IPS DF 19.7 (cell line): Measurements from ENCODE around the gene TIPIN.
"Not testable (repeated sequence)": the region's sequence is repeated elsewhere in the genome, so short reads cannot be mapped to it uniquely, and the experiment has no call there.

Experiments
- DNase-seq: peaks from one replicate; pipeline ENCODE4 v3.0.0-alpha.2; 2013; ENCODE audit warnings: low read depth, low spot score

The TIPIN gene, protein sequence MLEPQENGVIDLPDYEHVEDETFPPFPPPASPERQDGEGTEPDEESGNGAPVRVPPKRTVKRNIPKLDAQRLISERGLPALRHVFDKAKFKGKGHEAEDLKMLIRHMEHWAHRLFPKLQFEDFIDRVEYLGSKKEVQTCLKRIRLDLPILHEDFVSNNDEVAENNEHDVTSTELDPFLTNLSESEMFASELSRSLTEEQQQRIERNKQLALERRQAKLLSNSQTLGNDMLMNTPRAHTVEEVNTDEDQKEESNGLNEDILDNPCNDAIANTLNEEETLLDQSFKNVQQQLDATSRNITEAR

DNA sequence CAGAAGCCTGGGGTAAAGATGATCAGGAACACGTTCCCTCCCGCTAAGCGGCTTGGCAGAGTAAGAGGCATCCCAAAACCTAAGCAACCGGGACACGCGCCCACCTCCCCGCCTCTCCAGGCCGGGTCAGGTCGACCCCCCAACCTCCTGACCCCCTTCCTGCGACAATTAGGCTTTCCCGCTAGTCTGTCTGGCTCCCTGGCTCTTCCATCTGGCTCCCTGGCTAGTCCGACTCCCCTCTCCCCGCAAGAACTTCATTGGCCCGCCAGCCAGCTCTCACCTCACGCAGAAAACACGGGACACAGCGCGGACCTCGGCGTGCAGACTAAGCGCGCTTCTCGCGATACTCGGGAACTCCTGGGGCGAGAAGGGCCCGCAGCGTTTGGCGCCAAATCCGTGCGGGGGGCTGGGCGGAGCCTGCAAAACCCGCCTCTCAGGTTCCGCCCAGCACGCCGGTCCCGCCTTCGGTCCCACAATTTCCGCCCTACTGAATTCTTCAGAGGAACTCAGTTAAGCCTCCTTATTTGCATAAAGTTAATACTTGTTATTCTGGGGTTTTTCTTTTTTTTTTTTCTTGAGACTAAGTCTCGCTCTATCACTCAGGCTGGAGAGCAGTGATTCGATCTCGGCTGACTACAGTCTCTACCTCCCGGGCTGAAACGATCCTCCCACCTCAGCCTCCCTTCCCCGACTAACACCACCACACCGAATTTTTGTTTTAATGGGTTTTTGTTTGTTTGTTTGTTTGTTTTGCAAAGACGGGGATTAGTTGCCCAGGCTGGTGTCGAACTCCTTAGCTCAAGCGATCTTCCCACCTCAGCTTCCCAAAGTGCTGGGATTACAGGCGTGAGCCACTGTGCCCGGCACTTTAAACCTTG, at the start of gene TIPIN:
TIPIN (minus strand) TSS at position 327 of the 878 bp plus-strand sequence. CDS start 3,738 bp downstream, outside the sequence.
- DNase-seq: peak; percentile 64

DNA sequence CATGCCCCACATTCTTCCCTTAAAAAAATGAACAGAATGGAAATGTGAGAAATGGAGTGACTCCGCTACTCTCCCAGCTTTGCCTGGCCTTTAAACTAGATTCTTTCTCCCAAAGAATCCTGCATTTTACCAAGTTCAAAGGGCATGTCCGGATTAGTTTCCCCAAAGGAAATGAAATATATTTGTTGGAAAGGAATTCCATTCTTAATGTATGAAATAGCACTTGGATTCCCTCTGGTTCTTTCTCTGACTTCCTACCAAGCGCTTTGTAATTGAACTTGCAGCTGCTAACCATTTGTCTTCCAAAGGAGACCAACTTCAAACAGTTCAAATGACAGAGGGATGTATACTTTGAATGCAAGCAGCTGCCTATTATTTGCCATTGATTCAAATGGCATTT, 49.1 kb upstream of the TIPIN start:
- DNase-seq: no peak

DNA sequence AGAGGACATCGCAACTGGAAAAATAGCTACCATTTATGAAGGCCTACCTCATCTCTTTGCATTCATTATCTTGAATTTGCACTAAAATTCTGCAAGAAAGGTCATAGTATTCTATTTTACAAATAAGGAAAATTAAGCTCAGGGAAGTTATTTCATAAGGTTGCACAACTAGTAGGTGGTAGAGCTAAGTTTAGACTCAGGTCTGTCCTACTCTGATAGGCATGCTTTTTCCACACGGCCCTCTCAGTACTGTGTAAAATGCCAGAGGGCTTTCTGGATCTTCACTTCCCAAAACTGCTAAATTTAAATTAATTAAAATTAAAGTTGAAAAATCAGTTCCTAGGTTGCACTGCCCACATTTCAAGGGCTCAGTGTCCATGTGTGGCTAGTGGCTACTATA, 48.5 kb upstream of the TIPIN start:
- no peak for DNase-seq

DNA sequence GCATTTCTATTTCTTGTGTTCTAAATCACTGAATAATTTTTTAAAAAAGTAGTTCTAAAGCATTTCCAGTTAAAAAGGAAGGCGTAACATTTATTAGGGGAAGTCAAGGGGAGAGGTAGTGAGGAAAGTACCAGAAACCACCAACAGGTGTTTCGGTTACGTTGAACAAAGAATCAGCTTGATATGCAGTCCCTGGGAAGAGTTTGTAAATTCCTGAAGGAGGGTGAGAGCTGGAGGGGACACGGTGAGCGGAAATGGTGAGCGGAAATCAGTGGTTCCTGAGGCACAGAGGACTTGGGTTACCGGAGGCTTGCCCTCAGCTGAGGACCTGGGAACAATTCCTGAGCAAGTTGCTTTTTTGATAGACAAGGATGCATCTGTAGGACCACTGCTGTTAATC, 48.0 kb upstream of the TIPIN start:
- peak; percentile 87 for DNase-seq

DNA sequence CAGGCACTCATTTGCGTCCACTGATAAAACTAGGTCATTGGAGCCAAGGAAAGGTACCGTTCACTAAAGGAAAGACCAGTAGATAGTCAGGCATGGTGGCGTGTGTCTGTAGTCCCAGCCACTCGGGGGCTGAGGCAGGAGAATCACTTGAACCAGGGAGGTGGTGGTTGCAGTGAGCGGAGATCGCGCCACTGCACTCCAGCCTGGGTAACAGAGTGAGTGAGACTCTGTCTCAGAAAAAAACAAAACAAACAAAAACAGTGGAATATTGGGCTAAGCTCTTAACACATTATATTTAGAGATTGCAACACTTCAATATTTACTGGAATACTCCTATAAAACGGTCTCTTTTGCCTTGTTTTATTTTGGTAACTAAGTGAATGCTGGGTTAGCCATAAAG, 47.6 kb upstream of the TIPIN start:
- DNase-seq: no peak

DNA sequence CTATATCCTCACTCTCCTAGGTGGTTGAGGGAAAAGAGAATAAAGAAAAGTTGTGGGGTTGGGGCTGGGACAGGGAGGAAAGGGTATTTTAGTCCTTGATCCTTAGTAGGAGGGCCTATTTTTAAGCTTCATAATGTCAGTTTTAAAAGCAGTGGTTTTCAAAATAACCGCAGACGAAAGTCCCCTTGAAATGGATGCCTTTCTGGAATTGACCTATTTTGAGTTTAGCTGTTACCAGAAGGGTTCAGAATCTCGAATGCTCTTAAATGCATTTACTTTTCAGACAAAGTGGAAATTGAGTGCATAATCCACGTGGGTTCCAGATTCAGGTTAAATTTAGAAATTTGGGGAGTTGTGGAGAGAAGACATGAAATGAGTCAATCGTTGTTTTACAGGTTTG, 46.8 kb upstream of the TIPIN start:
- DNase-seq: no peak

DNA sequence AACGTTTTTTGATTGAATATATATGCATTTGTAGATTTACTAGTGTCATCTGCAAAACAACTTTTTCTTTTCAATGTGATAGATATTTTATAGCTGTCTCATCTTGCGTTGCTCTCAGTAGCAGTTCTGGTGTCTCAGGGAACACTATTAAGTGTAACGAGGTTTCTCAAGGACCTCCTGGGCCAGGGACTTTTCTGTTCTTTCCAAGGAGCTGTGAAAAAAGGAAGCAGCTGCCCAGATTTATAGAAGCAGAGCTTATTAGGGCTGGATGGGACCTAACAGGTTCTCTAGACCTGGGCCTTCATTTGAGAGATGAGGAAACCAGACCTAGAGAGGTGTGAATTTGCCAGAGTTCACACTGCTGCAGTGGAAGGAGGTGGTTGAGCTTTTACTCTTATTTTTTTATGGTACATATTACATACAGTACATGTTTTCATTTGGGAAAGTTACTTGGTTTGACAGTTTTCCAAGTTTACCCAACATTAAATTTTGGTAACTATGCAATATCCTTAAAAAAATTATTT, 46.3 kb upstream of the TIPIN start:
- no peak for DNase-seq

DNA sequence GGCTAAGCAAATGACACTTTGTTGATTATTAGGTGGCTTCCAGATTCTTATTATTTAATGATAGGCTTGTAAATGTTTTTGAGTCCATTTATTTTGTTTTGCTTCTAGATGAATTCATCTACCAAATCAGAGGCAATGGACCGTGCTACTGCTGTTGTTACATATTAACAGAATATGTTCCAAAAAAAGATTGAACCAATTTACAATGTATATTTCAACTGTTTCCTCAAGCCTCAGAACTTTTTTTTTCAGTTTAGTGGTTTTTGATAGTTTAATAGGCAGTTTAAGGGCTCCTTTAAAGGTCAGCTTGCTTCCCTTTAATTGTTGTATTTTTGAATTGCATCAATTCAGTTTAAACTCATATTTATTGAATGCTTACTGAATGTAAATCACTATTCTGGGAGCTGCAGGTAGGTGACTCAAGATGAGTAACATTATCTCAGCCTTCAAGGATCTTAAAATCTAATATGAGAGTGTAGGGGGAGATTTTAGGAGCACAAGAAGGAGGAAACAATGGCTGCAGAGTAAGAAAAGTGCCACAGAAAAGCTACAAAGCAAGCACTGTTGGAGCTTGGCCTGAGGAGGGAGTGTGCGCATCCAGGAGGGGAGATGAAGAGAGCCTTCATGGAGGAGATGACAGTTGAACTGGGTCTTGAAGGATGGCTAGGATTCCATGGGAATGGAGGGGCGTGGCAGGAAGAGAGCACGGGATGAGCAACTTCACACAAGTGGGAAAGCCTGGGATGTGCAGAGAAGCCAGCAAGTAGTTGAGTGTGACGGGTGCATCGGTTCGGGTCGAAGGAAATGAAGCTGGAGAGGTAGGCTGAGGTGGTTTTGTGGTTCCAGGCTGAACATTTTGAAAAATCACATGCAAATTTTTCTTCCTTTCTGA, 44.9 kb upstream of the TIPIN start:
- no peak for DNase-seq

DNA sequence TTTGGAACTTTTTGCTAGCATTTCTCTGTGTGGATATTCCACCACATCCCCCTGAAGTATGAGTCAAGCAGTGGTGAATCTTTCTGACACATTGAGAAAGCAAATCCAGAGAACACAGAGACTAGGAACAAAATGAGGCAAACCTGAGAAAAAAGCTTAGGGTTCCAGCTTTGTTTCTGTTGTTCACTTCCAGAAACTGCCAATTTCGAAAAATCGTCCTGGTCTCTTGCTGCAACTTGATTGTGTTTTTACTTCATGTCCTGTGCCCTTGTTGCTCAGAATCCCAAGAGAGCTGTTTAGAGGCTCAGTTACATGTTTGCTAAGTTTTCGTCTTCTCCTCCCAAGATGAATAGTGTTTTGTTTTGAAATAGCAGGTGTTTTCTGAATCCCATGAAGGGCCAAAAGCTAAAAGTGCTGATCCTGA, 43.9 kb upstream of the TIPIN start:
- no peak for DNase-seq

DNA sequence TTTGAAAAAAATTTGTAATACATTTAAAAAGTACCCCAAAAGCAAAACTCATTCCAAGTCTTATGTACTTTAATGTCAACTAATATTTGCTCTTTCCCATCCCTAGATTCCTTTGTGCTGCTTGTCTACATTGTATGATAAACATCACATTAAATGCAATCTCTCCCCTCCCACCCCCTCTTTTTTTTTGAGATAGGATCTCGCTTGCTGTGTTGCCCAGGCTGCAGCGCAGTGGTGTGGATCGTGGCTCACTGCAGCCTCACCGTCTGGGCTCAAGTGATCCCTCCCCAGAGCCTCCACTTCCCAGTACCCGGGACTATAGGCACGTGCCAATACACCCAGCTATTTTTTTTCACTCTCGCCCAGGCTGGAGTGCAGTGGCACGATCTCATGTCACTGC, 42.8 kb upstream of the TIPIN start:
- DNase-seq: no peak

DNA sequence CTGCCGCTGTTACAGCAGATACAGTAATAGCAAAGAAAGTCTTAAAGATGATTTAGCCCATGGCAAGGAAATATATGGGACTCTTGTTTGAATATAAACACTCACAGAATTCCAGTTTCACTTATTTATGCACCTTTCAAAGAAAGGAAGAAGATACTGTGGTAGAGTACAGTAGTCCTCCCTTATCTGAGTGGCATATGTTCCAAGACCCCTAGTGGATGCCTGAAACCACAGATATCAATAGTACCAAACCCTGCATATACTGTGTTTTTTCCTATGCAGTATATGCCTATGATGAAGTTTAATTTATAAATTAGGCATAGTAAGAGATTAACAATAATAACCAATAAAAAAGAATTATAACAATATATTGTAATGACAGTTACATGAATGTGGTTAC, 38.4 kb upstream of the TIPIN start:
- no peak for DNase-seq

DNA sequence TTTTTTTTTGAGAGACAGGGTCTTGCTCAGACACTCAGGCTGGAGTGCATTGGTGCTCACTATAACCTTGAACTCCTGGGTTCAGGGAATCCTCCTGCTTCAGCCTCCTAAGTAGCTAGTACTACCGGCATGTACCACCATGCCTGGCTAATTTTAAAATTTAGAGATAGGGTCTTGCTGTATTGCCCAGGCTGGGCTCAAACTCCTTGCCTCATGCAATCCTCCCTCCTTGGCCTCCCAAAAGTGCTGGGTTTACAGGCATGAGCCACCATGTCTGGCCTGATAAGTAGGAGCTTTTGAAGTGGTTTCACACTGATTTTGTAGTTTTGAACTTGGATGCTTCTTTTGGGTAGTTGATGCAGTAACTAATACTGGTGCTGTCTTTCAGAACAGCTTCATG, 38.0 kb upstream of the TIPIN start:
- no peak for DNase-seq

DNA sequence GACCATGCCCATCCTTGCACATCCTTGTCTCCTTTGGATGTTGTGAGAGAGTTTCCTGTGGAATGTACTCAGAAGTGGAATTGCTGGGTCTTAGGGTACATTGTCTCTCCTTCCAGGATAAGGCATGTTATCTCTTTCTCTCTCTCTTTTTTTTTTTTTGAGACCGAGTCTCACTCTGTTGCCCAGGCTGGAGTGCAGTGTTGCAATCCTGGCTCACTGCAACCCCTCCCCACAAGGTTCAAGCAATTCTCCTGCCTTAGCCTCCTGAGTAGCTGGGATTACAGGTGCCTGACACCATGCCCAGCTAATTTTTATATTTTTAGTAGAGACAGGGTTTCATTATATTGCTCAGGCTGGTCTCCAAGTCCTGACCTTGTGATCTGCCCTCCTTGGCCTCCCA, 36.6 kb upstream of the TIPIN start:
- DNase-seq: not testable (repeated sequence)

DNA sequence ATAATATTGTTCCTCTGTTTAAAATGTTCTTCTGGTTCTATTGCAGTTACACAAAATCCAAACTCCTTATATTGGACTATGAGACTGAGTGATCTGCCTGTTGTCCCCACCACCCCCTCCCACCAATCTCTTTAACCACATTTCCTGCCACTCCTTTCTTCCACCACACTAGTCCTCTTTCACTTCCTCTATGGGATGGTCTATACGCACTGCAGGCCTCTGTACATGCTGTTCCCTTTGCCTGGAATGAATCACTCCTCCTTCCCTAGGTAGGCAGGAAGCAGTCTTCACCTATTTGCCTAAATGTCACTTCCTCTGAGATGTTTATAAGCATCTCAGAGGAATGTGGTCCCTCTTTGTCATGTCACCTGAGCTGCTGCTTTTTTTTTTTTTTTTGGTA, 34.2 kb upstream of the TIPIN start:
- DNase-seq: no peak

DNA sequence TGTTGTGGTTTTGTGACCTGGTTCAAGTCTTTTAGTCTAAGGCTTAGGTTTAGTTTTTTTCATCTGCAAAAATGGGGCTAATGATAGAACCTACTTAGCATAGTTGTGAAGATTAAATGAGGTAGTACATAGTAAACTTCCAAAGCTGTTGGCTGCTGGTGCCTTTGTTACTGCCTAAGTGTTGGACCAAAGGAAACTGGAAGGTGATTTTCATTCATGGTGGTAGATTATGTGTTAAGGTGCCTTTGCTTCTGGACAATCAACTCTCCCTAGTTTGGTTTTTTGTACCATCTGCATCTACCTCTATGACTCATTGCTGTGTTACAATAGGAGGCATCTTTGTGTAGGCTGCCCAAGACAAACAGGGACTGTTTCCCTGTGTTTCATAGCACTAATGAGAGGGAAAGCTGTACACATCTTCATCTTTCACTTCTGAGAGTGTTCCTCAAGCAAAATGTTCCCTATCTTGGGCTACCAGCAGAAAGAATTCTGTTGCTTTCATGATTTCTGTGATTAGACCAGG, 33.4 kb upstream of the TIPIN start:
- no peak for DNase-seq

DNA sequence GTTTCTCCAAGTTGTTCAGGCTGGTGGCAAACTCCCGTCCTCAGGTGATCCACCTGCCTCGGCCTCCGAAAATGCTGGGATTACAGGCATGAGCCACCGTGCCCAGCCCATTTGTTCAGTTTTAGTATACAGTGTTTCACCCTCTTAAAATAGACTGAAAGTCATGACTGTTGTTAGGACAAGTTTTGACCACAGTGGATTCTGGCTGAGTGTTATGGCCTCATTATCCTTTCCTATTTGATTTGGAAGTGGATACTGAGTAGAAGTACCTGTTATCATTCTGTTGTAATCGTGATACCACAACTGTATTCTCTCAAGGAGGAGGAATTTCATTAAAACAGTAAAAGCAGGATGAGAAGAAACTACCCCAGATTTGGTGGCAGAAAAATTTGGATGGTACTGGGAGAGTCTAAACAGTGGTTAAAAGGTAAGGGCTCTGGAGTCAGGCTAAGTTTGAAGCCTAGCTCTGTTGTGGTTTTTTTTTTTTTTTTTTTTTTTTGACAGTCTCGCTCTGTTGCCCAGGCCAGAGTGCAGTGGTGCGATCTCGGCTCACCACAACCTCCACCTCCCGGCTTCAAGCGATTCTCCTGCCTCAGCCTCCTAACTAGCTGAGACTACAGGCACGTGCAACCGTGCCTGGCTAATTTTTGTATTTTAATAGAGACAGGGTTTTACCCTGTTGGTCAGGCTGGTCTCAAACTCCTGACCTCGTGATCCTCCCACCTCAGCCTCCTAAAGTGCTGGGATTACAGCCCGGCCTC, 32.8 kb upstream of the TIPIN start:
- DNase-seq: no peak

DNA sequence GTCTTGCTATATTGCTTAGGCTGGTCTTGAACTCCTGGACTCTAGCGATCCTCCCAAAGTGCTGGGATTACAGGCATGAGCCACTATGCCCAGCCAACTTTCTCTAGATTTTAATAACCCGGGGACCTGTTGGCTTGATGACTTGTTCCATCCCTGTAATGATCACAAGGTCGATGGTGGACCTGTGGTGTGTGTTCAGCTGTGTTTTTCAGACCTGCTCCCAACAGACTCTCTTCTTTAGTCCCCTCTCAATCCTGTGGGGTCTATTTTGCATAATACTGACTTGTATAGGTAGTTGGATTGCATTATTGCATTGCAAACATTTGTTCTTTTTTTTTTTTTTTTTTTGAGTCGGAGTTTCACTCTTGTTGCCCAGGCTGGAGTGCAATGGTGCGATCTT, 32.1 kb upstream of the TIPIN start:
- no peak for DNase-seq

DNA sequence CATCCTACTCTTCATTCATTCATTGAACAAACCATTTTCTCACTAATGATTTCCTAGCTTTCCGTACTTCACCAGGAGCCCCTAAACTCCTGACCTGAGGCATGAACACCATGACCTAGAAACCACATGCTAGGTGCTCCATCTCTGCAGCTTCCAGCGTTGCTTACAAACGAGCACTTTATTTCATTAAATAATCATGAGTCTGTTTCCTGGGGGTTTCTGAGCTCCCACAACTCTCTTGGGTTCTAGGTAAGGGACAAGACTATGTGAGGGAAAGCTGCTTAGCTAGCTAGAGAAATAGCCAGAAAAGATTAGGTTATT, 31.5 kb upstream of the TIPIN start:
- no peak for DNase-seq

DNA sequence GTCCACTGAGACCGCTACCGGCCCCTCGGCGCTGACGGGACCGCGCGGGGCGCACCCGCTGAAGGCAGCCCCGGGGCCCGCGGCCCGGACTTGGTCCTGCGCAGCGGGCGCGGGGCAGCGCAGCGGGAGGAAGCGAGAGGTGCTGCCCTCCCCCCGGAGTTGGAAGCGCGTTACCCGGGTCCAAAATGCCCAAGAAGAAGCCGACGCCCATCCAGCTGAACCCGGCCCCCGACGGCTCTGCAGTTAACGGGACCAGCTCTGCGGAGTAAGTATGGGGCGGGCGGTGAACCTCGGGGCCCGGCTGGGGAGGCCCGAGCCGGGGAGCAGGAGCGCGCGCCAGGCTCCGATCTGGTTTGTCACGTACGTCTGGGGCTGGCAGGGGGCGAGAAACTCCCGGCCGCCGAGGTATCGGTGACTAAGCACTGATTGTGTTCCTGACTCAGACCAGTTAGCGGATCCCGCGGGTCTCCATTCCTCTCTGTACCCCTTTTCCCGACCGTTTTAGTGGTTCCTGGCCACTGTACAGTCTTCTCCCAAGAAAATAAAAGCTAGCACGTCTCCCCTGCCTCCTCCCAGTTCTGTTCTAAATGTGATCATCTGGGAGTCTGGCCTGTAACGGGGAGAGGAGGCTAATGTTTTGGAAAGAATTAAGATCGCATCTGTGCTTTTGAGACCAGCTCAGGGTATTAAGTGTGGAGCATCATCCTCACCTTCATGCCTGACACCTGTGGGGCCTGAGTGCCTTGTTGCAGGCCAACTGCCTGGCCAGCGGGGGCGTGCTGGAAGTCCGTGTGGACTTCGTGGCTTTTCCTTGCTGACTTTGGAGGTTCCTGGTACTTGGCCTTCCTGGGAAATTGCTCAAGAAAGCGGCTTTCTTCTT, 30.9 kb upstream of the TIPIN start:
- DNase-seq: no peak
